Left hindlimb (tissue), 1 donor: ENCODE results near the gene BAG3.
"Not testable (repeated sequence)": the region's sequence is repeated elsewhere in the genome, so short reads cannot be mapped to it uniquely, and the experiment has no call there.

Experiments
- DNase-seq: peaks from one replicate; pipeline ENCODE4 v3.0.0-alpha.2; 2018

The BAG3 gene

GRCh38 chr10:119694608-119695007 is 43.4 kb downstream of the BAG3 start:
- no peak for DNase-seq

GRCh38 chr10:119700321-119700954 is 49.3 kb downstream of the BAG3 start:
- no peak for DNase-seq

GRCh38 chr10:119701861-119702260 is 50.7 kb downstream of the BAG3 start:
- DNase-seq, result no peak

- no peak for DNase-seq
These were observed 51.4 kb downstream of the BAG3 start for GRCh38 chr10:119702583-119702982.

- no peak for DNase-seq
These were observed 52.8 kb downstream of the BAG3 start for GRCh38 chr10:119703903-119704508.

- no peak for DNase-seq
These were observed 54.3 kb downstream of the BAG3 start for GRCh38 chr10:119705434-119705831.

GRCh38 chr10:119706521-119707278 is 55.5 kb downstream of the BAG3 start:
- DNase-seq, result no peak

- DNase-seq, result not testable (repeated sequence)
These were observed 56.2 kb downstream of the BAG3 start for GRCh38 chr10:119707331-119707730.

GRCh38 chr10:119710935-119711334 is 59.8 kb downstream of the BAG3 start:
- DNase-seq, result not testable (repeated sequence)

- no peak for DNase-seq
These were observed 62.7 kb downstream of the BAG3 start for GRCh38 chr10:119713744-119714483.

GRCh38 chr10:119714484-119714816 is 63.3 kb downstream of the BAG3 start:
- no peak for DNase-seq

GRCh38 chr10:119715628-119716505 is 64.7 kb downstream of the BAG3 start:
- DNase-seq, result no peak

GRCh38 chr10:119723161-119723560 is 72.0 kb downstream of the BAG3 start:
- DNase-seq, result no peak

- DNase-seq, result no peak
These were observed 72.4 kb downstream of the BAG3 start for GRCh38 chr10:119723624-119724023.

- DNase-seq, result peak; percentile 36
These were observed 73.7 kb downstream of the BAG3 start for GRCh38 chr10:119724593-119725516.

GRCh38 chr10:119725517-119725827 is 74.3 kb downstream of the BAG3 start:
- DNase-seq, result no peak

GRCh38 chr10:119725828-119726675 is 74.9 kb downstream of the BAG3 start, which contains the start of gene INPP5F:
Gene INPP5F (plus strand): TSS chr10:119726050. CDS start chr10:119726263, 213 bp downstream.
- peak; percentile 100 for DNase-seq

- DNase-seq, result no peak
These were observed 75.6 kb downstream of the BAG3 start for GRCh38 chr10:119726676-119727261.
